ENCODE data around the gene GGPS1. TPM values are rescaled to one million over a fixed set of nuclear protein-coding genes. Genes with fewer than 3 reads are reported as not detected.

GGPS1 gene
- total RNA-seq, 1 donor from 2014 or later, result 33.1 TPM

- TF ChIP-seq CTCF (IDR thresholded peaks at IDR 0.05), result no peak
- ATAC-seq, result no peak
- no peaks in the 10 kb centered on the region for H3K9me3 ChIP-seq
- H3K36me3 ChIP-seq, result no peaks in the 10 kb centered on the region
- no peak overlapping the region for H3K27ac ChIP-seq
- intact Hi-C loops (cut with DNase I), result no loop called here
- peaks cover 41% of the 10 kb centered on the region for H3K4me1 ChIP-seq
- H3K4me3 ChIP-seq, result no peak overlapping the region
- H3K27me3 ChIP-seq, result no peaks in the 10 kb centered on the region
- DNase-seq, result no peak
Measured at GRCh38 chr1:235313262-235313661, 15.1 kb upstream of the GGPS1 start.

- no peaks in the 10 kb centered on the region for H3K9me3 ChIP-seq
- H3K27me3 ChIP-seq, result no peaks in the 10 kb centered on the region
- no peak overlapping the region for H3K27ac ChIP-seq
- H3K4me3 ChIP-seq, result no peak overlapping the region
- no peak for TF ChIP-seq CTCF (IDR thresholded peaks at IDR 0.05)
- intact Hi-C loops (cut with DNase I), result no loop called here
- H3K4me1 ChIP-seq, result peaks cover 41% of the 10 kb centered on the region
- peaks cover 8% of the 10 kb centered on the region for H3K36me3 ChIP-seq
- ATAC-seq (no peak), DNase-seq (no peak)
Measured at GRCh38 chr1:235313931-235314678, 14.3 kb upstream of the GGPS1 start.

GRCh38 chr1:235315173-235315572, 13.2 kb upstream of the GGPS1 start:
- no peak for TF ChIP-seq CTCF (IDR thresholded peaks at IDR 0.05)
- intact Hi-C loops (cut with DNase I), result no loop called here
- Histone ChIP-seq H3K4me3 (no peak overlapping the region), H3K27me3 (no peaks in the 10 kb centered on the region), H3K9me3 (no peaks in the 10 kb centered on the region), H3K4me1 (peaks cover 41% of the 10 kb centered on the region), H3K27ac (no peak overlapping the region), H3K36me3 (peaks cover 10% of the 10 kb centered on the region)
- DNase-seq (no peak), ATAC-seq (no peak)

GRCh38 chr1:235315735-235316134, 12.6 kb upstream of the GGPS1 start:
- Histone ChIP-seq H3K27me3 (no peaks in the 10 kb centered on the region), H3K4me1 (peaks cover 38% of the 10 kb centered on the region), H3K4me3 (no peak overlapping the region), H3K9me3 (no peaks in the 10 kb centered on the region), H3K36me3 (peaks cover 10% of the 10 kb centered on the region), H3K27ac (no peak overlapping the region)
- no peak for TF ChIP-seq CTCF (IDR thresholded peaks at IDR 0.05)
- ATAC-seq, result no peak
- DNase-seq, result no peak
- intact Hi-C loops (cut with DNase I), result no loop called here

- peaks cover 34% of the 10 kb centered on the region for H3K4me1 ChIP-seq
- H3K36me3 ChIP-seq, result peaks cover 10% of the 10 kb centered on the region
- no peak for TF ChIP-seq CTCF (IDR thresholded peaks at IDR 0.05)
- H3K9me3 ChIP-seq, result no peaks in the 10 kb centered on the region
- H3K27me3 ChIP-seq, result no peaks in the 10 kb centered on the region
- H3K27ac ChIP-seq, result no peak overlapping the region
- no peak overlapping the region for H3K4me3 ChIP-seq
- intact Hi-C loops (cut with DNase I), result no loop called here
- peak; percentile 55 for ATAC-seq
- DNase-seq, result no peak
Measured at GRCh38 chr1:235317168-235317567, 11.2 kb upstream of the GGPS1 start.

Measured in upper lobe of right lung (tissue), 1 donor.